ENCODE measurements around the gene FAM228A.

FAM228A gene

DNA sequence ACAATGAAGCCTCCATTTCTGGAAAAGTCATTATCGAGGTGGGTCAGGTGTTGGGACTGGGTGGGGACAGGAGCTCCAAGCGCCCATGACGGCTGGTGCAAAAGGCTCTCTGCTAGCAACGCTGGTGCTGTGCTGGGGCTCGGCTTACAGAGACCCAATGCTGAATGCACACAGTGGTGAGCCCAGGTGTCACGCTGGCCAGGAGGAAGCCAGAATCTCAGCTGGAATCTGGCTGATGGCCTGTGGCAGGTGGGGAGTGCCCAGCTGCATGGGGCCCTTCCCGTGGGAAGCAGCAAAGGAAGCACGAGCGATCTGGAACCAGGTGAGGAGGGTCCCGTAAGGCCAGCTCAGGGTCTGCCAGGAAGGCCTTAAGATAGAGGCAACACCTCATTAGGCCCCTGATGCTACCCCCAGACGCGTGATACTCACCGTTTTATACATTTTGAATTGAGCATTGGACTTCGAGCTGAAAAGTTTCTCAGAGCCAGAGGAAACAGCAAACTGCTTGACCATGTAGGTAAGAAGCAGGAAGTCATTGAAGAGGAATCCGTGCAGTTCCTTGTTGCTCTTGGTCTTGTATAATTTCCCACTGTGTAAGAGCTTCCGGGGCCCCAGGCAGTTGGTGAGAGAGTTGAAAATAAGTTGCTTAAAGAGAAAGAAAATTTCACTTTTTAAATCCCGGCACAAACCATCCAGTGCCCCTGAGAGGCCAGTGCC, 34.7 kb downstream of the FAM228A start:
- TF ChIP-seq ZFX (IDR thresholded peaks at IDR 0.05; ENCODE audit: borderline replicate concordance): no peak
- TF ChIP-seq, protein P1, sequence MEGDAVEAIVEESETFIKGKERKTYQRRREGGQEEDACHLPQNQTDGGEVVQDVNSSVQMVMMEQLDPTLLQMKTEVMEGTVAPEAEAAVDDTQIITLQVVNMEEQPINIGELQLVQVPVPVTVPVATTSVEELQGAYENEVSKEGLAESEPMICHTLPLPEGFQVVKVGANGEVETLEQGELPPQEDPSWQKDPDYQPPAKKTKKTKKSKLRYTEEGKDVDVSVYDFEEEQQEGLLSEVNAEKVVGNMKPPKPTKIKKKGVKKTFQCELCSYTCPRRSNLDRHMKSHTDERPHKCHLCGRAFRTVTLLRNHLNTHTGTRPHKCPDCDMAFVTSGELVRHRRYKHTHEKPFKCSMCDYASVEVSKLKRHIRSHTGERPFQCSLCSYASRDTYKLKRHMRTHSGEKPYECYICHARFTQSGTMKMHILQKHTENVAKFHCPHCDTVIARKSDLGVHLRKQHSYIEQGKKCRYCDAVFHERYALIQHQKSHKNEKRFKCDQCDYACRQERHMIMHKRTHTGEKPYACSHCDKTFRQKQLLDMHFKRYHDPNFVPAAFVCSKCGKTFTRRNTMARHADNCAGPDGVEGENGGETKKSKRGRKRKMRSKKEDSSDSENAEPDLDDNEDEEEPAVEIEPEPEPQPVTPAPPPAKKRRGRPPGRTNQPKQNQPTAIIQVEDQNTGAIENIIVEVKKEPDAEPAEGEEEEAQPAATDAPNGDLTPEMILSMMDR (IDR thresholded peaks at IDR 0.05): no peak

DNA sequence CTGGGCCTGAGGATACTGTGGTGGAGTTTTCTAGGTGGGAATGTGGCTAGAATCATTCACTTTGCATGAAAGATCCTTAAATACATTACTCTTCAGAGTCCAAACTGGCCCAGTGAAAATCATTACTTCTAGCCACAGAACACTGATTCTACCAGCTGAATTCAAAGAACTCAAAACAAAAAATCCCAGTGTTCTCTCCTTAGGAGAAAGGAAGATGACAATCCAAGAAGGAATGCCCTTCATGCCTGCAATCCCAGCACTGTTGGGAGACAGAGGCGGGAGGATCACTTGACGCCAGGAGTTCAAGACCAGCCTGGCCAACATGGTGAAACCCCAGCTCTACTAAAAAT, 35.2 kb downstream of the FAM228A start:
- no peak overlapping the region for H3K27ac ChIP-seq
- TF ChIP-seq, protein P1 (IDR thresholded peaks at IDR 0.05): no peak
- TF ChIP-seq ZFX (IDR thresholded peaks at IDR 0.05; ENCODE audit: borderline replicate concordance): no peak

More for the DNA sequence above, 34.7 kb downstream of the FAM228A start:
- H3K27ac ChIP-seq: no peak overlapping the region

DNA sequence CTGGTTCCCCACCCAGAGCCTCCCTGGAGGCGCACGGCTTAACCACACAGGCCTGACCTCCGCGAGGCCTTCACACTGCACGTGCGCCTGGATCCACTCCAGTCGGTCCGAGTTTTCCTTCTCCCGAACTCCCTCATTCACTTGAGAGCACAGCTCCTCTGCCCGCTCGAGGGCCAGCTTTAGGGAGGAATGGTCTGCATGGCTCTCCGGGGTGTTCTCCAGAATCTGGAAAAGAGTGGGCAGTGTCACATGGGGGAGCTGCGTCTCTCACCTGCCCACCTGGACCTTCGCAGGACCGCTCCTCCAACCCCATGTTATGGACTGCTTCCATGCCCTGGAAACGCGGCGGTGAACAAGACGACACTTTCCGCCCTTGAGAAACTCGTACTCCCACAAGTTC, 35.9 kb downstream of the FAM228A start:
- TF ChIP-seq, protein P1 (IDR thresholded peaks at IDR 0.05): no peak
- TF ChIP-seq ZFX (IDR thresholded peaks at IDR 0.05; ENCODE audit: borderline replicate concordance): no peak
- no peak overlapping the region for H3K27ac ChIP-seq

DNA sequence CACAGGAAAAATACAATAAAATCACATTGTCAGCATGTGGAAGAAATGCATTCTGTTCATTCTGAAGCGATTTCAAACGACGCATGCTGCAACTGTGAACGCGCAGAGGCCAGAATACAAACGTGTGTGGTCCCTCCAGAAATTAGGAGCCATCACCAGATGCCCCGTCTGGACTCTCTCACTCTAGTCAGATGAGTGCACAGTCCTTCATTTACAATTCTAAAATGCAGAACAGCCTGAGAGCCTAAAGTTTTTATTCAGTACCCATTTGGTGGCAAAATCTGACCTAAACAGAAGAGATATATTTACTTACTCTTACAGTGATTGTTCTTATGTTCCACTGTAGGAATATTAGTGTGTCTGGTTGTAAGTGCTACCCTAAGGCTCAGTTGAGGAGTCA, 36.6 kb downstream of the FAM228A start:
- TF ChIP-seq ZFX (IDR thresholded peaks at IDR 0.05; ENCODE audit: borderline replicate concordance): no peak
- TF ChIP-seq, protein P1 (IDR thresholded peaks at IDR 0.05): no peak
- H3K27ac ChIP-seq: no peak overlapping the region

DNA sequence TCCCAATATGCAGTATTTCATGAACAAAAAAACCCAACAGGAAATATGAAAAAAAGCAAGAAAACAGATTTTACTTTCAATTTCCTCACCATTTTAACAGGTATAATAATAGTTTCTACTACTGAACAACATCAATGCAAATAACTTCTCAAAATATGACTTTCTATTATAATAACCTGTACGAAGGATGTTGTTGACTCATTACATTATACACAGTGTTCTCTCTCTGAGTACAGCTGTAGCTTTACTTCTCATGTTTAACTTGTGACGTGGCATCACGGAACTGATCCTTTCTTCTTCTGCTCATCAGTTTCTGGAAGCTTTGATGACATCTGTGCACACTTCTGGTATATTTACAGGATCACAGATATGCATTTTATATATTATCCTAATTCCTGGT, 40.0 kb downstream of the FAM228A start:
- TF ChIP-seq, protein P1 (IDR thresholded peaks at IDR 0.05): no peak
- no peak for TF ChIP-seq ZFX (IDR thresholded peaks at IDR 0.05; ENCODE audit: borderline replicate concordance)
- H3K27ac ChIP-seq: no peak overlapping the region

DNA sequence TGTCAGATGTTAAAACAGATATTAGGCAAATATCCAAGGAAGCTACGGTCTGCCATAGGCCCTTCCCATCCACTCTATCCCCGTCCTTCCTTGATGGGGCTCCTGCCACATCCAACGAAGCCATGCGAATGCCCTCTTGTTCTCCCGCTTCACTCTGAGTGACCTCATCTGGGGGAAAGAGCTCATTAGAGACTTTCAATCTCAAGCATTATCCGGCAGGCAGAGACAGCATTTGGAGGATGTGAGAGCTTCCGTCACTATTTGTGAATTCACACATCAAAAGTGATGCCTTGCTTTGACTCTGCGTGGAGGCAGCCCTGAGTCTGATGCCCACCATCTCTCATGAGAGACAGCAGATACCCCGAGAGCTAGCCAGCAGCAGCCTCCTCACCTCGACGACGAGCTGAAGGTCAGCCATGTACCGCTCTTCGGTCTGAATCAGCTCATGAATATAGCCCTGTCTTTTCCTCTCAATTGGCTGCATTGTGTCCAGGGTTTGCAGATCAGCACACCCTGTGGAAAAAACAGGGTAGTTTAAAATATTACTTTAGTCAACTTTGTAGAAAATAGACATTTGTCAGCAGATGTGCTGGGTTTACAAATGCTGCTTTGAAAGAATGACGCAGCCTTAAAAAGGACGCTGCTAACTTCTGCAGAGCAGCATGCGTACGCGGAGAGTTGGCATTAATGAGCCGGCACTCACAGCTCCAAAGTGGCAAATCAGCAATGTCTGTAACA, 45.9 kb downstream of the FAM228A start:
- H3K27ac ChIP-seq: no peak overlapping the region
- no peak for TF ChIP-seq ZFX (IDR thresholded peaks at IDR 0.05; ENCODE audit: borderline replicate concordance)
- TF ChIP-seq, protein P1 (IDR thresholded peaks at IDR 0.05): no peak

All from 22Rv1 (cell line).